Right atrium auricular region (tissue), 2 donors: ENCODE results near the gene EPAS1. TPM values are rescaled to one million over a fixed set of nuclear protein-coding genes. Genes with fewer than 3 reads are reported as not detected.

Experiments used
- DNase-seq: peaks from one replicate; pipeline ENCODE4 v3.0.0-alpha.2; 2019; ENCODE audit warnings: low spot score
- H3K27ac ChIP-seq, 2 donors: fragments of 200-600 bp; sonication (generic); 1 replicate in 1 of 2; 2 replicates in 1 of 2; pipeline ENCODE4 v1.5.1; 2016 to 2019
- H3K27me3 ChIP-seq, 2 donors: fragments of 200-600 bp; sonication (generic); one replicate each; pipeline versions ENCODE4 v1.5.1 to v1.6.0; 2017 to 2019
- H3K36me3 ChIP-seq: fragments of 200-600 bp; sonication (generic); one replicate; pipeline ENCODE4 v1.5.1; 2016
- H3K4me1 ChIP-seq, 2 donors: fragments of 200-600 bp; sonication (generic); one replicate each; pipeline versions ENCODE4 v1.5.1 to v1.6.0; 2017 to 2019
- H3K4me3 ChIP-seq, 2 donors: fragments of 200-600 bp; sonication (generic); 1 replicate in 1 of 2; 2 replicates in 1 of 2; pipeline ENCODE4 v1.5.1; 2017 to 2019; ENCODE audit warnings: mild to moderate bottlenecking in 1 of 2, moderate library complexity in 1 of 2
- H3K9me3 ChIP-seq, 2 donors: fragments of 200-600 bp; sonication (generic); one replicate each; pipeline ENCODE4 v1.5.1; 2019
- CTCF ChIP-seq, 2 donors: fragments of 200-600 bp; sonication (generic); IDR thresholded peaks; one replicate each; pipeline ENCODE4 v1.5.1; 2019; ENCODE audit warnings: antibody characterized with exemption in 2 of 2
- total RNA-seq, 2 donors: library from RNA; depleted of rRNA; stranded (reverse); fragments of >200 nt; gene quantifications; one replicate each; pipeline ENCODE4 v1.1.0, GENCODE V29; 2016

The EPAS1 gene
- total RNA-seq, 2 donors from 2014 or later: 257 to 311 TPM

GRCh38 chr2:46430992-46431391 lies 133.8 kb downstream of the EPAS1 start:
- no peak for TF ChIP-seq CTCF (IDR thresholded peaks at IDR 0.05)
- Histone ChIP-seq H3K27me3 (no peaks in the 10 kb centered on the region), H3K4me1 (peaks cover 0 to 14% of the 10 kb centered on the region in 2 donors), H3K9me3 (peaks cover 0 to 8% of the 10 kb centered on the region in 2 donors), H3K27ac (no peak overlapping the region), H3K36me3 (no peaks in the 10 kb centered on the region), H3K4me3 (no peak overlapping the region)
- no peak for DNase-seq

- Histone ChIP-seq H3K4me3 (no peak overlapping the region), H3K36me3 (no peaks in the 10 kb centered on the region), H3K27ac (no peak overlapping the region), H3K27me3 (no peaks in the 10 kb centered on the region), H3K9me3 (peaks cover 0 to 8% of the 10 kb centered on the region in 2 donors), H3K4me1 (peaks cover 0 to 14% of the 10 kb centered on the region in 2 donors)
- DNase-seq: no peak
- TF ChIP-seq CTCF (IDR thresholded peaks at IDR 0.05): no peak
These were observed 134.5 kb downstream of the EPAS1 start for GRCh38 chr2:46431481-46432235.

GRCh38 chr2:46434851-46435273 lies 137.7 kb downstream of the EPAS1 start:
- Histone ChIP-seq H3K4me1 (peaks cover 0 to 14% of the 10 kb centered on the region in 2 donors), H3K27me3 (no peaks in the 10 kb centered on the region), H3K4me3 (no peak overlapping the region), H3K27ac (no peak overlapping the region), H3K36me3 (no peaks in the 10 kb centered on the region), H3K9me3 (no peaks in the 10 kb centered on the region)
- TF ChIP-seq CTCF (IDR thresholded peaks at IDR 0.05): no peak
- no peak for DNase-seq

- no peaks in the 10 kb centered on the region for H3K27me3 ChIP-seq
- H3K36me3 ChIP-seq: no peaks in the 10 kb centered on the region
- H3K4me1 ChIP-seq: peaks cover 0 to 14% of the 10 kb centered on the region in 2 donors
- no peaks in the 10 kb centered on the region for H3K9me3 ChIP-seq
- DNase-seq: no peak
- no peak overlapping the region for H3K27ac ChIP-seq
- no peak for TF ChIP-seq CTCF (IDR thresholded peaks at IDR 0.05)
- H3K4me3 ChIP-seq: no peak overlapping the region
These were observed 138.1 kb downstream of the EPAS1 start for GRCh38 chr2:46435353-46435752.

GRCh38 chr2:46435796-46436360 lies 138.7 kb downstream of the EPAS1 start:
- Histone ChIP-seq H3K9me3 (no peaks in the 10 kb centered on the region), H3K36me3 (no peaks in the 10 kb centered on the region), H3K4me1 (peaks cover 0 to 14% of the 10 kb centered on the region in 2 donors), H3K27ac (no peak overlapping the region), H3K4me3 (no peak overlapping the region), H3K27me3 (no peaks in the 10 kb centered on the region)
- DNase-seq: no peak
- no peak for TF ChIP-seq CTCF (IDR thresholded peaks at IDR 0.05)

Other genes starting within 250 kb of the EPAS1 start
- gene TMEM247, start 182.2 kb downstream of the EPAS1 start, total RNA-seq: not detected
- 100 to 1,000 TPM; 127 to 132 TPM for gene RHOQ, start 245.1 kb downstream of the EPAS1 start, total RNA-seq
- gene ATP6V1E2, start 245.2 kb downstream of the EPAS1 start, total RNA-seq: 1 to 10 TPM; 4.9 to 6.6 TPM